HG03159 (cell line): ENCODE data around the gene HDGFL2.

Source experiments
- ATAC-seq: cut with Tn5 transposase; IDR thresholded peaks from one replicate; pipeline ENCODE4 v1.9.1; 2021; ENCODE audit warnings: mild to moderate bottlenecking, moderate library complexity; ENCODE audit not compliant: unreplicated experiment

HDGFL2 gene

DNA sequence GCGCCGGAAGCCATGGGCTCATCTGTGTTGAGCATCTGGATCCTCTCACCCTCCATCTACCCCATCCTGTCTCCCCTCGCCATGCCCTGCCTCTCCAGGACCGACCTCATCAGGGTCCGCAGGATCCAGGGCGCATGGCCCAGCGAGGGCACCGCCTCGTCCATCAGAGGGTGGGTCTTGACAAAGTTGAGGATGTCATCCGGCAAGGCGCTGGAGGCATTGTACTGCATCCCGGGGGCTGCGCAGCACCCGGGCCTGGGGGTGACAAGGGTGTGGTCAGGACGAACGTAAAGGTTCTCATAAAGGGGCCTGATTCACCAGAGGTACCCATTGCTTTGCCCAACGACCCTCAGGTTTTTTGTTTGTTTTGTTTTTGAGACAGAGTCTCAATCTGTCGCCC lies 77.9 kb downstream of the HDGFL2 start:
- ATAC-seq: no peak

DNA sequence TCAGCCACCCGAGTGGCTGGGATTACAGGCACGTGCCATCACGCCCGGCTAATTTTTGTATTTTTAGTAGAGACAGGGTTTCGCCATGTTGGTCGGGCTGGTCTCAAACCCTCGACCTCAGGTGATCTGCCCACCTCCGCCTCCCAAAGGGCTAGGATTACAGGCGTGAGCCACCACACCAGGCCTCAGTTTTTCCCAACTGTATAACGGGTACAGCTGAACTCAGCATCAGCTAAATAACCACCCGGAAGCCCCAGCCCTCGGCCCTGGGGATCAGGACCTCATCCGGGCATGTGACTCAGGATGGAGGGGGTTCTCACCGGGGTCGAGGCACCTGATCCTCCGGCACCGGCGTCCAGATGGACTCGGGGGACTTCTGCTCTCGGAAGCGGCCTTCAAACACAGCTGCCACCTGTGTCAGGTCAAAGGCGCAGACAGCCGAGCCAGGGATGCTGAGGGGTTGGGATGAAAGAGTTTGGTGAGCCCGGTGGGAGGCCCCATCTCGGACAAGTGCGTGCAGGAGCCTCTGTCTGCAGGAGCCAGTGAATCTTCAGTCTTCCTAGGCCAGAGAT lies 78.5 kb downstream of the HDGFL2 start:
- ATAC-seq: no peak
